Measurements from ENCODE around the gene IHH.

- TF ChIP-seq CTCF (IDR thresholded peaks at IDR 0.05) (no peak), POLR2AphosphoS5 (IDR thresholded peaks at IDR 0.05) (no peak), POLR2A (IDR thresholded peaks at IDR 0.05) (no peak)
Measured at GRCh38 chr2:219037783-219038499, 22.8 kb downstream of the IHH start.
